Breast epithelium (tissue), 4 donors: ENCODE results near the gene PCSK1N. TPM values are rescaled to one million over a fixed set of nuclear protein-coding genes. Genes with fewer than 3 reads are reported as not detected.

Source experiments
- DNase-seq, 2 donors: peaks; one replicate each; pipeline ENCODE4 v3.0.0-alpha.2; 2019; ENCODE audit warnings: low spot score in 2 of 2
- H3K27ac ChIP-seq, 2 donors: fragments of 200-600 bp; sonication (generic) in 1 of 2; one replicate each; pipeline ENCODE4 v1.5.1; 2016 to 2019; ENCODE audit warnings: mild to moderate bottlenecking in 1 of 2
- H3K27me3 ChIP-seq, 2 donors: fragments of 200-600 bp; sonication (generic) in 1 of 2; one replicate each; pipeline versions ENCODE4 v1.5.1 to v1.6.0; 2017 to 2019; ENCODE audit warnings: control low read depth in 1 of 2, mild to moderate bottlenecking in 1 of 2
- H3K36me3 ChIP-seq: fragments of 200-600 bp; one replicate; pipeline ENCODE4 v1.5.1; 2019
- H3K4me1 ChIP-seq, 2 donors: fragments of 200-600 bp; sonication (generic); one replicate each; pipeline ENCODE4 v1.5.1; 2016 to 2019; ENCODE audit warnings: control low read depth in 1 of 2
- H3K4me3 ChIP-seq, 3 donors: fragments of 200-600 bp; sonication (generic); 1 replicate in 2 of 3; 2 replicates in 1 of 3; pipeline ENCODE4 v1.5.1; 2016 to 2019; ENCODE audit warnings: mild to moderate bottlenecking in 3 of 3, moderate library complexity in 2 of 3
- H3K9me3 ChIP-seq, 2 donors: fragments of 200-600 bp; sonication (generic) in 1 of 2; one replicate each; pipeline ENCODE4 v1.5.1; 2016 to 2019; ENCODE audit warnings: control low read depth in 1 of 2
- CTCF ChIP-seq, 3 donors: fragments of 450-650 bp; IDR thresholded peaks; one replicate each; pipeline ENCODE4 v1.5.1; 2016 to 2017; ENCODE audit warnings: antibody characterized with exemption in 3 of 3, mild to moderate bottlenecking in 3 of 3, moderate library complexity in 3 of 3
- POLR2A ChIP-seq: fragments of 450-650 bp; IDR thresholded peaks from one replicate; pipeline ENCODE4 v1.6.1; 2016; ENCODE audit warnings: antibody characterized with exemption, mild to moderate bottlenecking, moderate library complexity
- POLR2AphosphoS5 ChIP-seq, 3 donors: sonication (generic); formaldehyde crosslinking; IDR thresholded peaks; one replicate each; pipeline ENCODE4 v1.6.1; 2017; ENCODE audit warnings: antibody characterized with exemption in 3 of 3
- intact Hi-C: fragments of 100-400 bp; cut with DNase I; formaldehyde crosslinking; loops from one replicate; pipeline ENCODE4 v1.15.1; 2023; ENCODE audit warnings: low total_unique reads
- total RNA-seq, 3 donors: library from RNA; depleted of rRNA; stranded (reverse); fragments of >200 nt; gene quantifications; one replicate each; pipeline ENCODE4 v1.1.0, GENCODE V29; 2016

PCSK1N gene
- total RNA-seq, 3 donors from 2014 or later: 1.4 to 3.6 (median 2.2) TPM

- no peaks in the 10 kb centered on the region for H3K36me3 ChIP-seq
- H3K27ac ChIP-seq: no peak overlapping the region
- H3K4me3 ChIP-seq: no peak overlapping the region
- H3K9me3 ChIP-seq: no peaks in the 10 kb centered on the region
- DNase-seq: no peak
- TF ChIP-seq POLR2AphosphoS5 (IDR thresholded peaks at IDR 0.05) (no peak), CTCF (IDR thresholded peaks at IDR 0.05) (no peak), POLR2A (no peak)
- H3K27me3 ChIP-seq: peaks cover 0 to 38% of the 10 kb centered on the region in 2 donors
- intact Hi-C loops: no loop called here
- no peaks in the 10 kb centered on the region for H3K4me1 ChIP-seq
Observed at GRCh38 chrX:48813644-48814043, 21.8 kb downstream of the PCSK1N start.

GRCh38 chrX:48806081-48806480, 29.3 kb downstream of the PCSK1N start:
- DNase-seq: no peak
- intact Hi-C loops: no loop called here
- Histone ChIP-seq H3K9me3 (no peaks in the 10 kb centered on the region), H3K4me1 (no peaks in the 10 kb centered on the region), H3K27me3 (peaks cover 0 to 7% of the 10 kb centered on the region in 2 donors), H3K27ac (no peak overlapping the region), H3K36me3 (no peaks in the 10 kb centered on the region), H3K4me3 (no peak overlapping the region)
- TF ChIP-seq POLR2A (no peak), POLR2AphosphoS5 (IDR thresholded peaks at IDR 0.05) (no peak), CTCF (IDR thresholded peaks at IDR 0.05) (no peak)

- intact Hi-C loops: no loop called here
- no peaks in the 10 kb centered on the region for H3K36me3 ChIP-seq
- peaks cover 0 to 15% of the 10 kb centered on the region in 2 donors for H3K27me3 ChIP-seq
Observed at GRCh38 chrX:48802905-48803200, 32.6 kb downstream of the PCSK1N start.

GRCh38 chrX:48802089-48802904, 33.1 kb downstream of the PCSK1N start:
- intact Hi-C loops: no loop called here
- DNase-seq: peak; percentile 82 to 91
- H3K4me1 ChIP-seq: no peaks in the 10 kb centered on the region
- peaks cover 0 to 16% of the 10 kb centered on the region in 2 donors for H3K27me3 ChIP-seq
- H3K27ac ChIP-seq: peak overlapping the region; percentile 93 to 97
- TF ChIP-seq POLR2A (peak; percentile 65), POLR2AphosphoS5 (IDR thresholded peaks at IDR 0.05) (peak in 2 of 3 donors; percentile 23 to 45), CTCF (IDR thresholded peaks at IDR 0.05) (no peak)
- H3K36me3 ChIP-seq: no peaks in the 10 kb centered on the region
- no peaks in the 10 kb centered on the region for H3K9me3 ChIP-seq
- peak overlapping the region; percentile 54 to 73 (median 55) for H3K4me3 ChIP-seq

More at GRCh38 chrX:48802905-48803200, 32.6 kb downstream of the PCSK1N start:
- Histone ChIP-seq H3K4me3 (peak overlapping the region; percentile 54 to 73 (median 55)), H3K27ac (peak overlapping the region; percentile 93 to 97), H3K4me1 (no peaks in the 10 kb centered on the region), H3K9me3 (no peaks in the 10 kb centered on the region)
- no peak for DNase-seq
- TF ChIP-seq CTCF (IDR thresholded peaks at IDR 0.05) (no peak), POLR2A (no peak), POLR2AphosphoS5 (IDR thresholded peaks at IDR 0.05) (no peak)

- TF ChIP-seq POLR2AphosphoS5 (IDR thresholded peaks at IDR 0.05): peak; percentile 76 to 93 (median 86)
- no peak for TF ChIP-seq POLR2A
- intact Hi-C loops: no loop called here
- Histone ChIP-seq H3K27ac (peak within 1 kb of the TSS; percentile 93 to 97), H3K4me1 (no peaks in the 10 kb centered on the region), H3K27me3 (peaks cover 0 to 20% of the 10 kb centered on the region in 2 donors), H3K4me3 (peak within 1 kb of the TSS; percentile 54 to 77 (median 56)), H3K36me3 (no peaks in the 10 kb centered on the region), H3K9me3 (no peaks in the 10 kb centered on the region)
- DNase-seq: peak; percentile 95 to 97
Observed at GRCh38 chrX:48801280-48802088, 33.9 kb downstream of the PCSK1N start, which contains the start of gene HDAC6. Gene HDAC6 (plus strand): TSS chrX:48802067. CDS start chrX:48802693, 626 bp downstream.
